Activated CD4-positive, alpha-beta T cell treated with anti-CD3 and anti-CD28 coated beads, Interleukin-2, amount 10 ng/mL, durations not matched to agents 24 days and 14 days (primary cell): ENCODE data around the gene KLF11. TPM values are rescaled to one million over a fixed set of nuclear protein-coding genes. Genes with fewer than 3 reads are reported as not detected.
"Not testable (repeated sequence)": the region's sequence is repeated elsewhere in the genome, so short reads cannot be mapped to it uniquely, and the experiment has no call there.

ENCODE experiments used
- DNase-seq: peaks from one replicate; pipeline ENCODE4 v3.0.0; 2022
- H3K27ac Mint-ChIP-seq: one replicate; pipeline ENCODE4 v1.8.0; 2022; ENCODE audit warnings: mild to moderate bottlenecking, mixed read lengths
- H3K27me3 Mint-ChIP-seq: one replicate; pipeline ENCODE4 v1.8.0; 2022; ENCODE audit warnings: mixed read lengths
- H3K36me3 Mint-ChIP-seq: one replicate; pipeline ENCODE4 v1.8.0; 2022; ENCODE audit warnings: low read depth, mild to moderate bottlenecking, mixed read lengths
- H3K4me1 Mint-ChIP-seq: one replicate; pipeline ENCODE4 v1.8.0; 2021; ENCODE audit warnings: mixed read lengths
- H3K4me3 Mint-ChIP-seq: one replicate; pipeline ENCODE4 v1.8.0; 2022; ENCODE audit warnings: mild to moderate bottlenecking, moderate library complexity, mixed read lengths
- H3K9me3 Mint-ChIP-seq: one replicate; pipeline ENCODE4 v1.8.0; 2021; ENCODE audit warnings: mixed read lengths
- intact Hi-C: fragments of 100-400 bp; cut with micrococcal nuclease; formaldehyde crosslinking; loops from one replicate; pipeline ENCODE4 v1.15.1; 2023
- total RNA-seq: library from RNA; stranded (reverse); gene quantifications from 2 replicates; pipeline ENCODE4 v1.2.3, GENCODE V29; 2022

Gene KLF11
- total RNA-seq, 1 donor from 2014 or later = 7.2 TPM

GRCh38 chr2:10027660-10028330, 15.6 kb upstream of the KLF11 start:
- no peak for DNase-seq
- Mint-ChIP-seq H3K4me1 (peaks cover 13% of the 10 kb centered on the region), H3K36me3 (no peaks in the 10 kb centered on the region), H3K27ac (no peak overlapping the region), H3K27me3 (peaks cover 3% of the 10 kb centered on the region), H3K4me3 (no peak overlapping the region), H3K9me3 (no peaks in the 10 kb centered on the region)
- intact Hi-C loops = no loop called here

DNA sequence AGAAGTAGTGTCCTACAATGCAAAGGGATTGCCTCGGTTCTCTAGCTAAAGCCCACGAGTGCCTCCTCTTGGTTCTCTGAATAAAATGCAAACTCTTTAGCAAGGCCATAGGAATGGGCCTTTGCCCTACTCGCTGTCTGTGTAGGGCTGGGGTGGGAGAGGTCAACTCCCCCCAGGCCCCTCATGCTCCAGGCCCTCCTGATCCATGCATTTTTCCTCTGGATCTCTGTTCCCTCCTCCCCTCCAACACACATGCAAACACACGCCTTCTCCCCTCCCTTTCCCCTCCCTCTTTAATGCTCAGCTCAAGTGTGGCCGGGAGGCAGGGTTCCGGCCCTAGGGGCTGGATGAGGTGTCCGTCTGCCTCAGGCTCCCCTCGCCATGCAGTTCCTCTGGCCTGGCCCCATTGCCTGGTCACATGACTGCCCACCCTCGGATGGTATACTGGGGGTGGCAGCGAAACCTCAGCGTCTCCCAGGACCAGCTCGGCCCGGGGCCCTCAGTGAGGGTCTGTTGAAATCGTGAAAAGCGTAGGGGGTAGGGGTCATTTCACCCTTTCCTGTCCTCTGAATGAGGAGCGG, 14.9 kb upstream of the KLF11 start:
- DNase-seq = no peak
- intact Hi-C loops = no loop called here
- no peak overlapping the region for H3K4me3 Mint-ChIP-seq
- no peak overlapping the region for H3K27ac Mint-ChIP-seq
- peaks cover 3% of the 10 kb centered on the region for H3K27me3 Mint-ChIP-seq
- peaks cover 13% of the 10 kb centered on the region for H3K4me1 Mint-ChIP-seq
- H3K36me3 Mint-ChIP-seq = no peaks in the 10 kb centered on the region
- no peaks in the 10 kb centered on the region for H3K9me3 Mint-ChIP-seq

GRCh38 chr2:10028988-10029874, 14.1 kb upstream of the KLF11 start:
- peaks cover 13% of the 10 kb centered on the region for H3K4me1 Mint-ChIP-seq
- H3K36me3 Mint-ChIP-seq = no peaks in the 10 kb centered on the region
- DNase-seq = peak; percentile 85
- intact Hi-C loops = no loop called here
- H3K4me3 Mint-ChIP-seq = peak overlapping the region; percentile 2
- peaks cover 3% of the 10 kb centered on the region for H3K27me3 Mint-ChIP-seq
- peak overlapping the region; percentile 76 for H3K27ac Mint-ChIP-seq
- H3K9me3 Mint-ChIP-seq = no peaks in the 10 kb centered on the region

GRCh38 chr2:10029875-10030223, 13.5 kb upstream of the KLF11 start:
- Mint-ChIP-seq H3K27ac (no peak overlapping the region), H3K36me3 (no peaks in the 10 kb centered on the region), H3K27me3 (peaks cover 7% of the 10 kb centered on the region), H3K4me1 (peaks cover 15% of the 10 kb centered on the region), H3K4me3 (peak overlapping the region; percentile 2), H3K9me3 (no peaks in the 10 kb centered on the region)
- no peak for DNase-seq
- intact Hi-C loops = no loop called here

GRCh38 chr2:10030311-10030736, 13.0 kb upstream of the KLF11 start:
- Mint-ChIP-seq H3K9me3 (no peaks in the 10 kb centered on the region), H3K27me3 (peaks cover 11% of the 10 kb centered on the region), H3K4me1 (peaks cover 17% of the 10 kb centered on the region), H3K4me3 (no peak overlapping the region), H3K27ac (no peak overlapping the region), H3K36me3 (no peaks in the 10 kb centered on the region)
- intact Hi-C loops = no loop called here
- no peak for DNase-seq

DNA sequence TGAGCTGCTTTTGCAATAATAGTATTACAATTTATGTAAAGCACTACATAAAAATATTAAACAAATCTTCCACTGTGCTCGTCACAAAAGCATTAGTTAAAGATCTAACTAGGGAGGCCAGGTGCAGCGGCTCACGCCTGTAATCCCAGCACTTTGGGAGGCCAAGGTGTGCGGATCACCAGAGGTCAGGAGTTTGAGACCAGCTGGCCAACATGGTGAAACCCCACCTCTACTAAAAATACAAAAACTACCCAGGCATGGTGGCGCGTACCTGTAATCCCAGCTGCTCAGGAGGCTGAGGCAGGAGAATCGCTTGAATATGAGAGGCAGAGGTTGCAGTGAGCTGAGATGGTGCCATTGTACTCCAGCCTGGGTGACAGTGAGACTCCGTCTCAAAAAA, 12.6 kb upstream of the KLF11 start:
- DNase-seq, H3K9me3 Mint-ChIP-seq, H3K4me3 Mint-ChIP-seq, intact Hi-C loops, H3K27ac Mint-ChIP-seq, H3K36me3 Mint-ChIP-seq: not testable (repeated sequence)
- Mint-ChIP-seq H3K27me3 (peaks cover 11% of the 10 kb centered on the region), H3K4me1 (peaks cover 17% of the 10 kb centered on the region)

DNA sequence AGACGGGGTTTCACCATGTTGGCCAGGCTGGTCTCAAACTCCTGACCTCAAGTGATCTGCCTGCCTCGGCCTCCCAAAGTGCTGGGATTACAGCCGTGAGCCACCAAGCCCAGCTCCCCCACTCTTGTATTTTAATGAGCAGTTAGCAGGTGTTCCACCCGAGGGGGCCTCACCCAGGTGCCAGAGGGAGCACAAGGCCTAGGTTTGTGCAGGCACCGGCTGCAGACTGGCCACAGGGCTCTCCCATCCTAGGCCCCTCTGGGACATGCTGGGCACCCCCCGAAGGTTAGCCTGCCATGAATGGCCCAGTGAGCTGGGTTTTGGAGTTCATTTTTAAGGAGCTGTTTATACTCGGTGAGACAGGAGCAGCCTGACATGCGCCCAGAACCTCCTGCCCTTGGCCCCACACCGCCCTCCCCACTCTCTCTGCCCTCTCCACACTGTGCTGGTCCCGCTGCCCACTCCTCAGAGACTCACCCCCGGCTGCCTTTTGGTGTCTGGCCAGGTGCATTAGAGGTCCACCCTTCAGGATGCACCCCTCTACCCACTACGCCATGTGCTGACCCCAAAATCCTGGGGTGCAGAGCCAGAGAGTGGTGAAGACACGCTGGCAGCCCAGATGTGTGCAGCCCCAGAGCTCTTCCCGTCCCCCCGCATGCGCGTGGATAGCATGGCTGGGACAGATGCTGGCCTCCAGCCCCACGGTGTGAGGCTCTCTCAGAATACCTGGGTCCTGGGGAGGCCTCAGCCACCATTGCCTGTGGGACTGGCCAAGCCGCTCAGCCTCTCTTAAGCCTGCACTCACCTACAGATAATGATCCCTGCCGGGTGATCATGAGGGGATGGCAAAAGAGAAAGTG, 11.2 kb upstream of the KLF11 start:
- DNase-seq = no peak
- Mint-ChIP-seq H3K27me3 (peaks cover 11% of the 10 kb centered on the region), H3K4me3 (no peak overlapping the region), H3K4me1 (peaks cover 15% of the 10 kb centered on the region), H3K36me3 (no peaks in the 10 kb centered on the region), H3K27ac (no peak overlapping the region), H3K9me3 (no peaks in the 10 kb centered on the region)
- intact Hi-C loops = no loop called here

- no peak for DNase-seq
- intact Hi-C loops = no loop called here
- Mint-ChIP-seq H3K27me3 (peaks cover 11% of the 10 kb centered on the region), H3K9me3 (no peaks in the 10 kb centered on the region), H3K27ac (no peak overlapping the region), H3K4me1 (peaks cover 15% of the 10 kb centered on the region), H3K36me3 (no peaks in the 10 kb centered on the region), H3K4me3 (no peak overlapping the region)
These were observed 10.6 kb upstream of the KLF11 start for GRCh38 chr2:10032746-10033105.

DNA sequence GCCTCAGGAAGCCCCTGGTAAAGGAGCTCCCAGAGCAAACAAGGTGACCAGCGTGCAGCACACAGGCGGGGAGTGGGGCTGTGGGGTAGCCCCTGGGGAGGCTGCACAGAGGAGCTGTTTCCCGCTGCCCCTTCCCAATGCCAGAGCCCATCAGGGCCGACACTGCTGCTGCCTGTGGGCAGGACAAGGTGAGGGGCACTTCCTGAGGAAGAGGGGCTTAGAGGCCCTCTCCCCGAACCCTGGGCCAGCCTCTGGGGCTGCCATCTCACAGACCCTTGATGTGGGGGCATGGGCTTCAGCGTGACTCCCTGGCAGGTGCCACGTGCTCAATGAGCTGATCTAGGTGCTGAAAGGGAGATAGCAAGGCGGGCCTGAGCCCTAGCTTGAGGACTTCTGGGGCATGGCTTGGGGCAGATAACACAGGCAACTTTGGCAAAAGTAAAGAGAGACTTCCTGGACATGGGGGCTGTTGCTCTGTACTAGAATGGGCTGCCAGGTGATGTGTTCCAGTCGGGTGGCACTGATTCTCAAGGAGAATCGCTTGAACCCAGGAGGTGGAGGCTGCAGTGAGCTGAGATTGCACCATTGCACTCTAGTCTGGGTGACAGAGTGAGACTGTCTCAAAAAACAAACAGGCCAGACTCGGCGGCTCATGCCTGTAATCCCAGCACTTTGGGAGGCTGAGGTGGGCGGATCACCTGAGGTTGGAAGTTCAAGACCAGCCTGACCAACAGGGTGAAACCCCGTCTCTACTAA, 9.9 kb upstream of the KLF11 start:
- no peak for DNase-seq
- peaks cover 11% of the 10 kb centered on the region for H3K27me3 Mint-ChIP-seq

DNA sequence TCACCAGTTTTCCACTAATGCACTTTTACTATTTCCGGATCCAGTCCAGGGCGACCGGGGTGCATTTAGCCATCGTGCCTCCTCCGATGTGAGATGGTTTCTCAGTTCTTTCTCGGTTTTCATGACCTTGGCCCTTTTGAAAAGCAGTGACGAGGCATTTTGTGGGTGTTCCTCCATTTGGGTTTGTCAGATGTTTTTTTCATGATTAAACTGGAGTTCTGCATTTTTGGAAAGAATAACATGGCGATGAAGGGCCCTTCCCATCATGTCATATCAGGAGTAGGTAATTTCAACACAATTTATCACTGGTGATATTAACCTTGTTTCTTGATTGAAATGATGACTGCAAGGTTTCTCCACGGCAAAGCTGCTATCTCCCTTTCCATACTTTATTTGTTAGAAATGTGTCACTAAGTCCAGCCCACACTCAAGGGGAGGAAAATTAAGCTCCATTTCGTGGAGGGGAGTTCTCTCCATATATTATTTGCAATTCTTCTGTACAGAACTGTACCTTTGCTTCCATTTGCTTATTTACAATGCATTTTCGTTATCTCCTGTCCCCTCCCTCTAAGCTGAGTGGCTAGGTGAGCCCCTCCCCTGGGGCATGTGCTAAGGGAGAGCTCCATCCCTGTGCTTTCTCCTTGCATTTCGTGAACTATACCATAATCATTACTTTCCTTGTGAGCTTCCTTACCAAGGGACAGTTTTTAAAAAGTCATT, 8.9 kb upstream of the KLF11 start:
- peaks cover 14% of the 10 kb centered on the region for H3K27me3 Mint-ChIP-seq
- no peak overlapping the region for H3K27ac Mint-ChIP-seq
- no peaks in the 10 kb centered on the region for H3K9me3 Mint-ChIP-seq
- H3K4me1 Mint-ChIP-seq = peaks cover 13% of the 10 kb centered on the region
- no peak for DNase-seq
- H3K4me3 Mint-ChIP-seq = no peak overlapping the region
- intact Hi-C loops = no loop called here
- no peaks in the 10 kb centered on the region for H3K36me3 Mint-ChIP-seq

More for the DNA sequence above, 9.9 kb upstream of the KLF11 start:
- Mint-ChIP-seq H3K36me3 (no peaks in the 10 kb centered on the region), H3K4me1 (peaks cover 15% of the 10 kb centered on the region), H3K4me3 (no peak overlapping the region), H3K9me3 (no peaks in the 10 kb centered on the region), H3K27ac (no peak overlapping the region)
- intact Hi-C loops = no loop called here

GRCh38 chr2:10035053-10035422, 8.3 kb upstream of the KLF11 start:
- Mint-ChIP-seq H3K4me1 (peaks cover 8% of the 10 kb centered on the region), H3K27ac (no peak overlapping the region), H3K9me3 (no peaks in the 10 kb centered on the region), H3K36me3 (no peaks in the 10 kb centered on the region), H3K27me3 (peaks cover 17% of the 10 kb centered on the region), H3K4me3 (no peak overlapping the region)
- intact Hi-C loops = no loop called here
- no peak for DNase-seq

DNA sequence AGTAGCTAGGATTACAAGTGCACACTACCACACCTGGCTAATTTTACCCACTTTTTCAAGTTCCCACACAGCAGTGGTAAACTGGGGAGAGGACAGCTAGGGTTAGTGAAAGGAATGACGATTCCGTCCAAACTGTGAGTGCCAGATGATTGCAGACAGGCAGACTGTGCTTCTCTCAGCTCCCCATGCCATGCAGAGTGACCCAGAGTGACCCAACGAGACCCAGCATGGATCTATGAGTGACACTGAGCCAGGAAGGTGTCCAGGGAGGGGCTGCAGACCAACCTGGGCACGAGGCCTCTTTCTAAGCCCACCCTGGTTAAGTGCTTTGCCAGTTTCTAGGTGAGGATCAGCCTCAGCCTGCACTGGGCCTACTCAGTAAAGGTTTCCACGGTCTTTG, 7.7 kb upstream of the KLF11 start:
- DNase-seq = no peak
- intact Hi-C loops = no loop called here
- H3K4me1 Mint-ChIP-seq = peaks cover 4% of the 10 kb centered on the region
- H3K27me3 Mint-ChIP-seq = peaks cover 18% of the 10 kb centered on the region
- H3K4me3 Mint-ChIP-seq = no peak overlapping the region
- H3K27ac Mint-ChIP-seq = peak overlapping the region; percentile 35
- no peaks in the 10 kb centered on the region for H3K36me3 Mint-ChIP-seq
- H3K9me3 Mint-ChIP-seq = no peaks in the 10 kb centered on the region
